ENCODE results near the gene IER5L. TPM values are rescaled to one million over a fixed set of nuclear protein-coding genes. Genes with fewer than 3 reads are reported as not detected.

Gene IER5L
- total RNA-seq, 1 experiment from 2014 or later, result 4.6 TPM

DNA sequence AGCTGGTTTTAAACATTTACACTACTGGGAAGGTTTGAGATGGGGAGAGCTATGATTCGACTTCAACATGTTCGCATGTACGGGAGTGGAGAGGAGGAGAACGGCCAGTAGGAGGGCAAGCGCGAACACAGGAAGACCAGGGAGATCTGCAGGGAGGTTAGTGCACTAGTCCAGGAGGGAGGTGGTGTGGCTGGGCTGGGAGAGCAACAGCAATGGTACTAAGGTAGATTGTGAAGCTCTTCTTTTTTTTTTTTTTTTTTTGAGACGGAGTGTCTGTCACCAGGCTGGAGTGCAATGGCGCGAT, 16.6 kb downstream of the IER5L start:
- H3K36me3 Mint-ChIP-seq, result peaks cover 3% of the 10 kb centered on the region; the same call in 1 of the 2 replicates
- H3K9me3 Mint-ChIP-seq, result peaks cover 4% of the 10 kb centered on the region; the same call in 1 of the 2 replicates
- TF ChIP-seq NR1H2 (CRISPR knock-in tag; IDR thresholded peaks at IDR 0.05) (no peak), SMAD4 (CRISPR knock-in tag; IDR thresholded peaks at IDR 0.05) (no peak), USF2 (CRISPR knock-in tag; IDR thresholded peaks at IDR 0.05) (no peak), ZNF532 (CRISPR knock-in tag; IDR thresholded peaks at IDR 0.05; ENCODE audit: borderline replicate concordance) (no peak), HMGXB4 (CRISPR knock-in tag; IDR thresholded peaks at IDR 0.05) (no peak), SOX15 (CRISPR knock-in tag; IDR thresholded peaks at IDR 0.05) (no peak)
- peak overlapping the region; percentile 36; the same call in 1 of the 2 replicates for H3K27ac Mint-ChIP-seq
- no peak overlapping the region for H3K4me3 Mint-ChIP-seq
- peaks cover 13% of the 10 kb centered on the region for H3K4me1 Mint-ChIP-seq
- DNase-seq (ENCODE audit: low spot score), result no peak
- H3K27me3 Mint-ChIP-seq (ENCODE audit: low read depth), result no peaks in the 10 kb centered on the region
- ChIA-PET CTCF (interaction anchor here (1.0 to 18.6 kb wide), 6 partner anchors 12 to 463 kb away, joined by 3 to 345 read pairs (median 4); no protein-coding TSS in a partner anchor), POLR2A (interaction anchor here (0.7 kb wide), 2 partner anchors 49 to 390 kb away, joined by 6 to 8 read pairs; no protein-coding TSS in a partner anchor)
- ATAC-seq, result no peak

GRCh38 chr9:129160712-129161533, 17.1 kb downstream of the IER5L start:
- DNase-seq (ENCODE audit: low spot score), result no peak
- POLR2A ChIA-PET, result no interaction called here
- no peaks in the 10 kb centered on the region for H3K27me3 Mint-ChIP-seq (ENCODE audit: low read depth)

DNA sequence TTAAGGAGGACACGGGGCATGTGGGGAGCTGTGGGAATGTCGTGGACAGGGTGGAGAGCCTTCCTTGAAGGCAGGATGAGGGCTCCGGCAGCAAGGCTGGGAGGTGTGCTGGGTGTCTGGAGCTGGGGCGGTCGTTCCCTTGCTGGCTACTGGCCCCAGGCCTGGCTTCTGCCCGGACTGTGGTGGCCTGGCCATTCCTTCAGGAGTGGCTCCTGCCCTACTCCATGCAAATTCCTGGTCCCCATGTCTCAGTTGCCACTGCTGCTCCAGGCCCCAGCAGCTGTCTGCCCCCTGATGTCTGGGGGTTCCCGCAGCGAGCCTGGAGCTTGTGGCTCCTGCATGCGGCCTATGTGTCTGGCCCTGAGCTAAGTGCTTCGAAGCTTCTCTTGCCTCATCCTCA, 21.9 kb downstream of the IER5L start:
- H3K9me3 Mint-ChIP-seq, result peaks cover under 1% of the 10 kb centered on the region; the same call in 1 of the 2 replicates
- H3K36me3 Mint-ChIP-seq, result peaks cover 8% of the 10 kb centered on the region
- ATAC-seq (no peak), DNase-seq (ENCODE audit: low spot score) (no peak)
- POLR2A ChIA-PET, result no interaction called here
- H3K4me1 Mint-ChIP-seq, result peaks cover 2% of the 10 kb centered on the region; the same call in 1 of the 2 replicates
- no peak overlapping the region for H3K4me3 Mint-ChIP-seq
- H3K27ac Mint-ChIP-seq, result no peak overlapping the region
- H3K27me3 Mint-ChIP-seq (ENCODE audit: low read depth), result no peaks in the 10 kb centered on the region
- CTCF ChIA-PET, result interaction anchor here (0.9 to 2.2 kb wide), 4 partner anchors 10 to 26 kb away, joined by 4 to 14 read pairs (median 6); no protein-coding TSS in a partner anchor
- TF ChIP-seq ZSCAN18 (CRISPR knock-in tag; IDR thresholded peaks at IDR 0.05) (no peak), TP53 (CRISPR knock-in tag; IDR thresholded peaks at IDR 0.05) (no peak), ETV6 (CRISPR knock-in tag; IDR thresholded peaks at IDR 0.05) (no peak), AR (CRISPR knock-in tag; IDR thresholded peaks at IDR 0.05) (no peak), HMGA2 (CRISPR knock-in tag; IDR thresholded peaks at IDR 0.05) (no peak), KAT7 (CRISPR knock-in tag; IDR thresholded peaks at IDR 0.05; ENCODE audit: borderline replicate concordance) (no peak), SMAD4 (CRISPR knock-in tag; IDR thresholded peaks at IDR 0.05) (no peak), NFATC4 (CRISPR knock-in tag; IDR thresholded peaks at IDR 0.05) (no peak), JAZF1 (CRISPR knock-in tag; IDR thresholded peaks at IDR 0.05) (no peak)
- TF ChIP-seq, protein P1, sequence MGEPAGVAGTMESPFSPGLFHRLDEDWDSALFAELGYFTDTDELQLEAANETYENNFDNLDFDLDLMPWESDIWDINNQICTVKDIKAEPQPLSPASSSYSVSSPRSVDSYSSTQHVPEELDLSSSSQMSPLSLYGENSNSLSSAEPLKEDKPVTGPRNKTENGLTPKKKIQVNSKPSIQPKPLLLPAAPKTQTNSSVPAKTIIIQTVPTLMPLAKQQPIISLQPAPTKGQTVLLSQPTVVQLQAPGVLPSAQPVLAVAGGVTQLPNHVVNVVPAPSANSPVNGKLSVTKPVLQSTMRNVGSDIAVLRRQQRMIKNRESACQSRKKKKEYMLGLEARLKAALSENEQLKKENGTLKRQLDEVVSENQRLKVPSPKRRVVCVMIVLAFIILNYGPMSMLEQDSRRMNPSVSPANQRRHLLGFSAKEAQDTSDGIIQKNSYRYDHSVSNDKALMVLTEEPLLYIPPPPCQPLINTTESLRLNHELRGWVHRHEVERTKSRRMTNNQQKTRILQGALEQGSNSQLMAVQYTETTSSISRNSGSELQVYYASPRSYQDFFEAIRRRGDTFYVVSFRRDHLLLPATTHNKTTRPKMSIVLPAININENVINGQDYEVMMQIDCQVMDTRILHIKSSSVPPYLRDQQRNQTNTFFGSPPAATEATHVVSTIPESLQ (CRISPR knock-in tag; IDR thresholded peaks at IDR 0.05), result no peak

More at GRCh38 chr9:129160712-129161533, 17.1 kb downstream of the IER5L start:
- Mint-ChIP-seq H3K36me3 (peaks cover 3% of the 10 kb centered on the region; the same call in 1 of the 2 replicates), H3K4me3 (no peak overlapping the region), H3K9me3 (peaks cover 4% of the 10 kb centered on the region; the same call in 1 of the 2 replicates), H3K27ac (peak overlapping the region; percentile 36; the same call in 1 of the 2 replicates), H3K4me1 (peaks cover 8% of the 10 kb centered on the region; the same call in 1 of the 2 replicates)
- peak; percentile 78; the same call in 1 of the 2 replicates for TF ChIP-seq ZNF121 (CRISPR knock-in tag; IDR thresholded peaks at IDR 0.05)
- no peak for TF ChIP-seq ATF1 (CRISPR knock-in tag; IDR thresholded peaks at IDR 0.05)
- TF ChIP-seq ZNF396 (CRISPR knock-in tag; IDR thresholded peaks at IDR 0.05; ENCODE audit: borderline replicate concordance), result no peak
- TF ChIP-seq NFYB (CRISPR knock-in tag; conservative IDR thresholded peaks at IDR 0.05; ENCODE audit: low read depth), result no peak
- ATAC-seq, result no peak
- CTCF ChIA-PET, result interaction anchor here (1.0 to 18.6 kb wide), 6 partner anchors 13 to 463 kb away, joined by 3 to 345 read pairs (median 4); no protein-coding TSS in a partner anchor
